ENCODE measurements around the gene OR4C12. TPM values are rescaled to one million over a fixed set of nuclear protein-coding genes. Genes with fewer than 3 reads are reported as not detected.

The OR4C12 gene
- total RNA-seq = not detected

DNA sequence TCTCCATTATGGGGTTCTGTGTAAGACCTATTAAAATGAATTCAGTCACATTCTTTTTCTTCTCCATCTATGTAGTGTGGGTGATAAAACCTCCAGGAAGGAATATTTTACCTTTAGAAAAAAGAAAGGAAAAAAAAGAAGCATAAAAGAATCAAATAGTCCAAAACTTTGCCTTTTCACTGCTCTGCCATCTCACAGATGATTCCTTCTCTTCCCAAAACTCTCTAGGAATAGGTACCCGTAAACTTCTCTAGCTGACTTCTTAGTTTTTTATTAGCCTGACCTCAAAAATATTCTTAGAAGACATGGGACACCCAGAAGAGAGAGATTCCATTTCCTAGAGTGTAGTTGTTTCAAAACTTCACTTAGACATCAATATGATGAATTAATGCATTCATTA lies at the start of gene OR4C12:
TSS of gene OR4C12 (minus strand) at position 101 of the 400 bp plus-strand sequence. CDS start at position 67, 34 bp downstream.

GRCh38 chr11:49952091-49952490 lies 30.2 kb downstream of the OR4C12 start, which contains the start of gene OR4C13:
TSS of gene OR4C13 (plus strand) at chr11:49952391. CDS start at chr11:49952423, 32 bp downstream.

Other genes starting within 250 kb of the OR4C12 start
- gene OR4C13, start 30.1 kb downstream of the OR4C12 start, total RNA-seq = not detected
- not detected for gene OR4C45, start 50.3 kb upstream of the OR4C12 start, total RNA-seq